Endothelial cell of umbilical vein (primary cell): ENCODE results near the gene MATK. TPM values are rescaled to one million over a fixed set of nuclear protein-coding genes. Genes with fewer than 3 reads are reported as not detected.
"Not testable (repeated sequence)": the region's sequence is repeated elsewhere in the genome, so short reads cannot be mapped to it uniquely, and the experiment has no call there.

Source experiments
- BruUV-seq: library from RNA; stranded (reverse); fragments of 400-500 nt; replicated peaks from 2 replicates; lab custom pipeline; 2021; lab: Mats Ljungman, UMichigan
- CTCF ChIA-PET: fragments of 300-600, 350-600 bp; sonication (Branson Sonifier 250); formaldehyde crosslinking; loops from one replicate; lab custom pipeline; 2021; ENCODE audit warnings: antibody characterized with exemption, inconsistent platforms; lab: Charles Lee
- POLR2A ChIA-PET: fragments of 300-600, 350-600 bp; sonication (Branson Sonifier 250); formaldehyde crosslinking; loops from one replicate; lab custom pipeline; 2021; ENCODE audit warnings: antibody characterized with exemption, inconsistent platforms; lab: Charles Lee
- DNase-seq: peaks from one replicate; pipeline ENCODE4 v3.0.0-alpha.2; 2011; ENCODE audit warnings: low read depth, low spot score
- FAIRE-seq: peaks from 2 replicates; lab custom pipeline; 2011; peaks lifted over from hg19 to GRCh38; lab: Jason Lieb, UNC
- H2AFZ ChIP-seq: 2 replicates; pipeline ENCODE4 v1.6.0; 2012; ENCODE audit warnings: low read depth, low read length, control low read depth, inconsistent platforms
- H3K27ac ChIP-seq: 2 replicates; pipeline ENCODE4 v1.5.1; 2011; ENCODE audit warnings: low read depth, mild to moderate bottlenecking, control low read depth, low read length, moderate library complexity; ENCODE audit not compliant: insufficient read depth
- H3K27me3 ChIP-seq, 2 experiments: 2 replicates each; pipeline versions ENCODE4 v1.6.0 to v1.6.1; 2011; ENCODE audit warnings: low read length in 2 of 2, mixed read lengths in 1 of 2; ENCODE audit not compliant: control insufficient read depth in 2 of 2, insufficient read depth in 2 of 2
- H3K36me3 ChIP-seq, 2 experiments: 2 replicates in 1 of 2; 3 replicates in 1 of 2; pipeline ENCODE4 v1.5.1; 2011; ENCODE audit warnings: low read length in 2 of 2, mild to moderate bottlenecking in 1 of 2, moderate library complexity in 1 of 2; ENCODE audit not compliant: control insufficient read depth in 2 of 2, insufficient read depth in 2 of 2; ENCODE audit errors: extremely low read depth in 1 of 2
- H3K4me1 ChIP-seq: 3 replicates; pipeline ENCODE4 v1.5.1; 2011; ENCODE audit warnings: mild to moderate bottlenecking, low read length; ENCODE audit not compliant: control insufficient read depth, insufficient read depth; ENCODE audit errors: extremely low read depth
- H3K4me2 ChIP-seq: 2 replicates; pipeline ENCODE4 v1.6.1; 2011; ENCODE audit warnings: low read length, control low read depth, mixed read lengths; ENCODE audit not compliant: insufficient read depth
- H3K4me3 ChIP-seq, 3 experiments: fragments of 200-600 bp in 1 of 3; sonication (generic), shearing (Covaris generic) in 1 of 3; replicated peaks in 1 of 3; 2 replicates each; pipeline ENCODE4 v1.5.1; 2011 to 2016; ENCODE audit warnings: control low read depth in 3 of 3, low read length in 3 of 3, mild to moderate bottlenecking in 2 of 3, inconsistent platforms in 1 of 3, low read depth in 1 of 3, moderate library complexity in 1 of 3; ENCODE audit not compliant: insufficient read depth in 1 of 3
- H3K79me2 ChIP-seq: 2 replicates; pipeline ENCODE4 v1.6.0; 2012; ENCODE audit warnings: low read length, inconsistent platforms; ENCODE audit not compliant: control insufficient read depth, insufficient read depth
- H3K9ac ChIP-seq: replicated peaks from 2 replicates; pipeline ENCODE3; 2011; ENCODE audit warnings: low read length, control low read depth; ENCODE audit not compliant: insufficient read depth; ENCODE audit errors: extremely low read depth
- H3K9me1 ChIP-seq: replicated peaks from 3 replicates; pipeline ENCODE4 v1.6.0; 2011; ENCODE audit warnings: mild to moderate bottlenecking, low read length; ENCODE audit not compliant: control insufficient read depth, insufficient read depth; ENCODE audit errors: extremely low read depth
- H3K9me3 ChIP-seq: replicated peaks from 2 replicates; pipeline ENCODE4 v1.5.1; 2012; ENCODE audit warnings: low read length, inconsistent platforms; ENCODE audit not compliant: control insufficient read depth, insufficient read depth
- H4K20me1 ChIP-seq: replicated peaks from 2 replicates; pipeline ENCODE3; 2011; ENCODE audit warnings: mild to moderate bottlenecking, low read length; ENCODE audit not compliant: control insufficient read depth, insufficient read depth; ENCODE audit errors: extremely low read depth
- EZH2 ChIP-seq: IDR thresholded peaks from 2 replicates; pipeline ENCODE4 v1.6.1; 2012; ENCODE audit warnings: borderline replicate concordance, low read depth, mild to moderate bottlenecking, moderate library complexity, low read length, inconsistent platforms; ENCODE audit not compliant: severe bottlenecking
- GATA2 ChIP-seq: IDR thresholded peaks from 2 replicates; pipeline ENCODE4 v1.7.0; 2011; ENCODE audit warnings: low read depth, mild to moderate bottlenecking, moderate library complexity, mixed read lengths, low read length; ENCODE audit not compliant: insufficient read length, insufficient read depth
- JUN ChIP-seq: IDR thresholded peaks from 2 replicates; pipeline ENCODE4 v1.6.1; 2011; ENCODE audit warnings: borderline replicate concordance, low read depth; ENCODE audit not compliant: insufficient read length, insufficient read depth
- POLR2A ChIP-seq: IDR thresholded peaks from 2 replicates; pipeline ENCODE4 v1.6.1; 2012; ENCODE audit warnings: low read depth, mild to moderate bottlenecking, control low read depth, low read length
- dilution Hi-C: fragments of 300-500 bp; cut with MboI; formaldehyde crosslinking; loops from one replicate; pipeline ENCODE4 v1.15.0; 2019; ENCODE audit warnings: low sequenced_read_pairs; ENCODE audit not compliant: extremely low pct_ligation_motif_present
- intact Hi-C: fragments of 100-400 bp; cut with micrococcal nuclease; formaldehyde crosslinking; loops from one replicate; pipeline ENCODE4 v1.10.0; 2022
- polyA plus RNA-seq, 4 experiments: library from polyadenylated mRNA; depleted of rRNA in 3 of 4; stranded (reverse) in 3 of 4; unstranded in 1 of 4; fragments of >200 nt; gene quantifications; 2 replicates each; pipeline versions ENCODE4 v1.2.1 to v1.2.3, GENCODE V29; 2011 to 2012; ENCODE audit warnings: missing spikeins in 1 of 4
- total RNA-seq: library from RNA; stranded (reverse); gene quantifications from 2 replicates; pipeline ENCODE4 v1.2.3, GENCODE V29; 2021

MATK gene
- total and polyA plus RNA-seq, 2 donors (not counting 3 experiments of a cell fraction or from before 2014, with no cell fraction given), result not detected

GRCh38 chr19:3760871-3761361 lies 25.3 kb downstream of the MATK start:
- dilution Hi-C loops, result no loop called here
- H3K36me3 ChIP-seq, result peaks cover 0 to 5% of the 10 kb centered on the region in 2 experiments
- H3K4me1 ChIP-seq, result peaks cover 11% of the 10 kb centered on the region
- H3K9ac ChIP-seq, result peak overlapping the region; percentile 93
- FAIRE-seq, result no peak
- ChIA-PET POLR2A (no interaction called here), CTCF (interaction anchor here (3.6 kb wide), 1 partner anchor 61 kb away, joined by 19 read pairs; no protein-coding TSS in a partner anchor)
- no peaks in the 10 kb centered on the region for H3K9me1 ChIP-seq
- intact Hi-C loops, result no loop called here
- no peak for DNase-seq
- no peaks in the 10 kb centered on the region for H4K20me1 ChIP-seq
- no TSS peak for BruUV-seq
- H3K9me3 ChIP-seq, result no peaks in the 10 kb centered on the region
- H2AFZ ChIP-seq, result peak overlapping the region; percentile 78
- TF ChIP-seq POLR2A (no peak), GATA2 (no peak)
- no peaks in the 10 kb centered on the region for H3K27me3 ChIP-seq
- H3K4me3 ChIP-seq, result peak overlapping the region; percentile 64 to 93 (median 83)
- H3K79me2 ChIP-seq, result peaks cover 23% of the 10 kb centered on the region
- peak overlapping the region; percentile 59 for H3K27ac ChIP-seq
- H3K4me2 ChIP-seq, result peak overlapping the region; percentile 59

DNA sequence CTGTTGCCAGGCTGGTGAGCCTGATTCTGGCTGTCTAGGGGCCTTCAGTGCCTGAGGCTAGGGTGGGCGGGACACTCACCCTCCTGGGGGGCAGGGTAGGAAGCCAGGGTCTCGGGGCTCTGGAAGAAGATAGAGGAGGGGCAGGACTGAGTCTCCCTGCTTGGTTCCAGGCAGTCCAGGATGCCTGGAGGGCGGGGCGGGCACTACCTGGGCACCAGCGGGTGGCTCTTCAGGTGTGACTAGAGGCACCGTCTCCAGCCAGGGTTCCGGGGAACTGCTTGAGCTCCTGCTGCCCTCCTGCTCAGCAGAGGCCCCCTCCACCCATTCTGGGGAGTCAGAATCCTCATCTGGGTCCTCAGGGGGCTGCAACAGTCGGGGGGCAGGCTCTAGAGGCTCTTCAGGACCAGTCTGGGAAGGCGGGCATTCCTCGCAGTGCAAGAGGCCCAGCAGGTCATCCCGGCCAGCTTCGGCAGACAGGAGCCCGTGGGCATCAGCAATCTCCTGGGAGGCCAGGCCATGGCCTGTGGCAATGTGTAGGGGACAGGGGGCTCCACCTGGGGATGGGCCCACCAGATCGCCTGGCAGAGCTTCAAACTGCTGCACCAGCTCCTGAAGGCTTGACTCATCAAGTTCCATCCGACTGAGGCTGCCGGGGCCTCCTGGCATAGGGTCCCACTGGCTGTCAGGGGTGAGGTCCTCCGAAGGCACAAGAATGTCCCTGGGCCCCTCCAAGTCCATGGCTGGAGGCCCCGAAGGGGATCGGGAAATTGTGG lies 26.5 kb downstream of the MATK start:
- Histone ChIP-seq H3K9me1 (no peaks in the 10 kb centered on the region), H3K27me3 (no peaks in the 10 kb centered on the region), H3K4me2 (no peak overlapping the region), H3K9me3 (no peaks in the 10 kb centered on the region), H4K20me1 (no peaks in the 10 kb centered on the region), H3K27ac (no peak overlapping the region), H3K36me3 (peaks cover 0 to 3% of the 10 kb centered on the region in 2 experiments), H2AFZ (no peak overlapping the region), H3K4me1 (peaks cover 7% of the 10 kb centered on the region), H3K4me3 (no peak overlapping the region), H3K79me2 (peaks cover 23% of the 10 kb centered on the region), H3K9ac (no peak overlapping the region)
- FAIRE-seq, result no peak
- ChIA-PET CTCF (interaction anchor here (3.6 kb wide), 1 partner anchor 63 kb away, joined by 19 read pairs; no protein-coding TSS in a partner anchor), POLR2A (no interaction called here)
- intact Hi-C loops (no loop called here), dilution Hi-C loops (no loop called here)
- TF ChIP-seq JUN, result no peak
- no peak for TF ChIP-seq GATA2
- no peak for TF ChIP-seq EZH2
- DNase-seq, result no peak
- BruUV-seq, result no TSS peak

DNA sequence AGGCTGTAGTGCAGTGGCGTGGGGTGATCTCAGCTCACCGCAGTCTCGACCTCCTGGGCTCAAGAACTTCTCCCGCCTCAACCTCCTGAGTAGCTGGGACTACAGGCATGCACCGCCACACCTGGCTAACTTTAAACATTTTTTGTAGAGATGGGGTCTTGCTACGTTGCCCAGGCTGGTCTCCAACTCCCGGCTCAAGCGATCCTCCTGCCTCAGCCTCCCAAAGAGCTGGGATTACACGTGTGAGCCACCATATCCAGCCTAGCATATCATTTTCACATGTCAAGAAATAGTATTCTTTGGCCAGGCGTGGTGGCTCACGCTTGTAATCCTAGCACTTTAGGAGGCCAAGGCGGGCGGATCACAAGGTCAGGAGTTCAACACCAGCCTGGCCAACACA lies 27.9 kb downstream of the MATK start:
- DNase-seq, H3K27me3 ChIP-seq, H3K27ac ChIP-seq, intact Hi-C loops, POLR2A ChIA-PET, CTCF ChIA-PET, H3K4me3 ChIP-seq, H2AFZ ChIP-seq, H3K4me1 ChIP-seq, H3K4me2 ChIP-seq, BruUV-seq, dilution Hi-C loops, H4K20me1 ChIP-seq, H3K36me3 ChIP-seq, H3K9me3 ChIP-seq, FAIRE-seq, H3K9me1 ChIP-seq, H3K9ac ChIP-seq: not testable (repeated sequence)
- H3K79me2 ChIP-seq, result peaks cover 22% of the 10 kb centered on the region
